Left lobe of liver (tissue), 2 donors: Measurements from ENCODE around the gene NUB1. TPM values are rescaled to one million over a fixed set of nuclear protein-coding genes. Genes with fewer than 3 reads are reported as not detected.

ENCODE experiments used
- ATAC-seq: fragments of 200-7000 bp; cut with Tn5 transposase; one replicate; pipeline ENCODE4 v1.9.1; 2020; ENCODE audit warnings: mild to moderate bottlenecking, moderate library complexity
- DNase-seq: peaks from one replicate; pipeline ENCODE4 v3.0.0-alpha.2; 2020; ENCODE audit warnings: low spot score
- total RNA-seq: library from RNA; stranded (reverse); gene quantifications from one replicate; pipeline ENCODE4 v1.2.1, GENCODE V29; 2021
- donor health status: DM: no; HTN: no; CAD: no; lungs with moderate emphysema.
- donor health status: DM: no; HTN: yes; CAD: no.

Gene NUB1
- total RNA-seq, 1 donor from 2014 or later = 19.0 TPM

GRCh38 chr7:151399906-151400305 lies 58.3 kb downstream of the NUB1 start:
- DNase-seq = no peak

DNA sequence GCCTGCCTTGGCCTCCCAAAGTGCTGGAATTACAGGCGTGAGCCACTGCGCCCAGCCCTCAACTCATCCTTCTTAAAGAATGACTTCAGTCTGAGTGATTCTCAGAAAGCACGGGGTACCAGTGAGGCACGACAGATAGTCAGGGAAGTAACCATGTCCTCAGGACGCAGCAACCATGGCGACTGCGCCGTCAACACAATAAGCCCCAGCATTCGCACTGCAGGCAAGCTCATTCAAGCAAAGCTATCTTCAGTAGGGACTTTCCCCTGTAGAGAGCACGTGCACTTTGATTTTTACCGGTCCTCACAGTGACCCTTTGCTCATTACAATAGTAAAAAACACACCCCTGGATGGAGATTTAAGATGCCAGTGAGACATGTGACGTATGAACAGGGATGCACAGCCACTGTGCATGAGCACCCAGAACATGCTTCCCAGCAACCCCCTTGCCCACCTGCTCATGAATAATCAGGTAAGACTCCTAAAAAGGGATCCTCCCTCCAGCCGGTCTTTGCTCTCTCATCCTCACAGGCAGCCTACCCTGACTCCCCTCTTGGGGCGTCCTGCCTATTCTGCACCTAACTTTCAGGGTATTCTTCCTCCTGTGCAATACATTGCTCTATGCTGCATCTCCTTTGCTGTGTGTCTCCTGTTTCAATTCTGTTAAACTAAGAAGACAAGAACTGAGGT lies 59.2 kb downstream of the NUB1 start:
- DNase-seq (no peak), ATAC-seq (no peak)

More at GRCh38 chr7:151399906-151400305, 58.3 kb downstream of the NUB1 start:
- ATAC-seq = no peak

- ATAC-seq = no peak
- no peak for DNase-seq
These were observed 60.6 kb downstream of the NUB1 start for GRCh38 chr7:151402029-151402835.

- DNase-seq = no peak
- no peak for ATAC-seq
These were observed 62.2 kb downstream of the NUB1 start for GRCh38 chr7:151403764-151404163.

DNA sequence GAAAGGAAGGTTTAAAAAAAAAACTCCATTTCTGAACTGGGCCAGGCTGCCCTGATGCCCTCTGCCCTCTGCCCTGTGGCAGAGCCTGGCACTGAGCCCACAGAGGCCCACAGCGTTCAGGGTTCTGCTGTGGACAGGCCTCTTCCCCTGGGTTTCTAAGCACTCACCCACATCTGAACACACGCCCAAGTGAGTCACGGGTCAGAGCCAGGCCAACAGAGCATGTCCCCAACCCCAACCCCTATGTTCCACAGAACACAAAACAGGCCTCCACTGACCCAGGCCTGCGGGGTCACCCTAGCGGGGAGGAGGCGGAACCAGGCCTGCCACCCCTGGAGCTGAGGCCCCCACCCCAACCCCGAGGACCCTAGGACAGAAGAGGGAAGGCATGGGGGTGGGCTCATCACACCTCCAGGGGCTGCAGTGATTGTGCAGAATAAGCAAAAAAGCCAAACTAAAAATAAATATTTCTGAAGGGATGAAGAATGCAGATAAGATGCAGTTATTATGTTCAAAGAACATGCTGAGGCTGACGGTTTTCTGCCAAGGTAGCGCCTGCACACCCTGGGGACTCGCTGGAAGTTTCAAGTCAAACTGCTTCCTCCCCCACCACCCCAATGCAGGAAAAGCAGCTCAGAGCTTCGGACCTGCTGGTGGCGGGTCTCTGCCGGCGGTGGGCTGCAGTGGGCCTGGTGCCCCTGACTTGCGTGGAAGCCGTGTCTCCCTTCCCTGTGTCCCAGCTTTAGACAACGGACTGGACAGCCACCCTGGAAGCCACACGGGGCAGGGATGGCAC lies 62.8 kb downstream of the NUB1 start:
- ATAC-seq (peak; percentile 92), DNase-seq (peak; percentile 80)

DNA sequence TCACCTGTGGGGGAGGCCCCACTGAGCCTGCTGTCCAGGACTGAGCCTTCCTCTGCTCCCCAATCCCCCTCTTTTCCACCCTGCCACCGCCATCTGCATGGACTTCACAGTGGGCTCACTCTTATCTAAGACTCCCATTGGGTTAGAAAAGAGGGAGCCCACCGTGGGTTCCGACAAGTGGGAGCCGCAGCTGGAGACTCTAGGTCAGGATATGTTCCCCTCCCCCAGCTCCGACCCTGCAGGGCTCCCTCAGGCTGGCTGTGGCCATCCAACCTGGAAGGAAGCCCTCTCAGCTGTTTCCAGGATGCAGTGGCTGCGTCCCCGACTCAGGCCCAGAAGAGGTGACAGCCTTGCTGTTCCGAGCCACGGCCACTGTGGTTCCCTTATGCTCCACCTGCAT lies 63.4 kb downstream of the NUB1 start:
- no peak for ATAC-seq
- no peak for DNase-seq

- DNase-seq = no peak
- no peak for ATAC-seq
These were observed 64.0 kb downstream of the NUB1 start for GRCh38 chr7:151405588-151405987.

DNA sequence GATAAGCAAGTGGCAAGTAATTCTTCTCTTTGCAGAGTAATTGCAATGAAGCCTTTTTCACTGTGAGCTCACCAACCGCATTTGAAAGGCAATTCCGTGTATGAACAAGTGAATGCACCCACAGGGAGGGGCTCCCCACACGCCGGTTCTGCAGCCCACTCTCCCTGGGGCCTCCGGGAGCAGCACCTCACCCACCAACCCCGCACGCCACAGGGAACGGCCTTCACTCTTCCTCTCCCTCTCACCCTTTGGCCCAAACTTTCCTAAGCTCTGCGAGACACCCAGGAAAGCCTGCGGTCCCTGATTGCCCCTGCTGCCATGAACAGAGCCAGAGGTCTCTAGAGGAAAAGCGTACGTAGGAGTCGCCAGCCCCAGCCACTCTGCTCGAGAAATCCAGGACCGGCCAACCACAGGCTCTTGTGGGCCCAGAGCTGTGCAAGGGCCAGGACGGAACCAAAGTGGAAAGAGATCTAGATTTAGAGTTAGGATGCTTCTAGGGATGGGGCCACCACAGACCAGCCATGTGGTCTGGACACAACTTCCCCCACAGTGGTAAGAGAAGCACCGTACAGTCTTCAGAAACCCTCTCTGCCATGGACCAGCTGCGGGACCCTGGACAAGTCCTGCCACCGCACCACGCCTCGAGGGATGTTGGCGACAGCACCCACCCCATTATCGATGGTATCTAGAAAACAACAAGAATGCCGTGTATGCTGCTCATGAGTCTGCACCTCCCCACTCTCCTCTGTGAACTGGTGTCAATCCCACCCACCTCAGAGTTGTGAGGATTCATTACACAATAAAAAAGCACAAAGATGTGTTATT lies 64.7 kb downstream of the NUB1 start:
- ATAC-seq = no peak
- DNase-seq = no peak

DNA sequence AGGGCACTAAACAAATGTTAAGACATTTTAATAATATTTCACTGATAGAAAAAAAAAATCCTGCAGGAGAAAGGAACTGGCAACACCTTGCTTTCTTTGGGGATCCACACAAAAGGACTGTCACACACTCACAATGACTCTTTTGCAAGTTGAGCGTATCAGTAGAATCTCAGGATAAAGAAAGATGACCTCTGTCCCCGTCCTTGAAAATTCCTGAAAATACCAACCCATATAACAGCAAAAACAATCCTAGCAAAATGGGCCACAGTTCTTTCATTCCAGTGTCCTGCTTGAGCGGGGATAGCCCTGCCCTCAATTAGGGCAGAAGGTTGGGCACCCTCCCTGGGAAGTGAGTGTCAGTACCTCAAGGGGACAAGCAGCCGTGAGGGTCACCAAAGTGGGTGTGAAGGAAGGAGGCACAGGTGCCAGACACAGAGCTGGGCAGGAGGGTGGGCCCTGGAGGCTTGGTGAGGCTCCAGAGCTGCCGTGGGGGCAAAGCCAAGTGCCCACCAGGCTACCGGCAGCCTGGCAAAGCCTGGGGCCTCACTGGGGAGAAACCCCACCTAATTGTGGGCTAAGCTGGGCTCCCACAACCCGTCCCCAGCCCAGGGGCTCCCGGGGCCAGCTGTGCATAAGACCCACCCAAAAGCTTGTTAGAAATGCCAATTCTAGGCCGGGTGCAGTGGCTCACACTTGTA lies 65.4 kb downstream of the NUB1 start:
- ATAC-seq (no peak), DNase-seq (no peak)

DNA sequence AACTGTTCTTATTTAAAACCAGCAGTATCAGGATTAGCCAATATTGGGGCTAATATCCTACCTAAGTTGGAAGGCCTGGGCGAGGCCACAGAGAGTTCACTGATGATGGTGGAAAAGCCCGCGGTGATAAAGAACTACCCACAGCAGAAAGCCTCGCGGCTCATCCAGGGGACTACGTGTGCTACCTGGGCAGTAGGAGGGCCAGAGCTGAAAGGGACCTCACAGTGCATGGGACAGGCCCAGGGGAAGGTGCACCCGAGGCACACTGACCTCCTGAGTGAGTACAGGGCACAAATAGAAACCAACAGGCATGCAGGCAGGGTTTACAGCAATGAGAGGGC lies 66.9 kb downstream of the NUB1 start:
- DNase-seq (no peak), ATAC-seq (no peak)

- no peak for ATAC-seq
These were observed 67.4 kb downstream of the NUB1 start for GRCh38 chr7:151408839-151409666.

DNA sequence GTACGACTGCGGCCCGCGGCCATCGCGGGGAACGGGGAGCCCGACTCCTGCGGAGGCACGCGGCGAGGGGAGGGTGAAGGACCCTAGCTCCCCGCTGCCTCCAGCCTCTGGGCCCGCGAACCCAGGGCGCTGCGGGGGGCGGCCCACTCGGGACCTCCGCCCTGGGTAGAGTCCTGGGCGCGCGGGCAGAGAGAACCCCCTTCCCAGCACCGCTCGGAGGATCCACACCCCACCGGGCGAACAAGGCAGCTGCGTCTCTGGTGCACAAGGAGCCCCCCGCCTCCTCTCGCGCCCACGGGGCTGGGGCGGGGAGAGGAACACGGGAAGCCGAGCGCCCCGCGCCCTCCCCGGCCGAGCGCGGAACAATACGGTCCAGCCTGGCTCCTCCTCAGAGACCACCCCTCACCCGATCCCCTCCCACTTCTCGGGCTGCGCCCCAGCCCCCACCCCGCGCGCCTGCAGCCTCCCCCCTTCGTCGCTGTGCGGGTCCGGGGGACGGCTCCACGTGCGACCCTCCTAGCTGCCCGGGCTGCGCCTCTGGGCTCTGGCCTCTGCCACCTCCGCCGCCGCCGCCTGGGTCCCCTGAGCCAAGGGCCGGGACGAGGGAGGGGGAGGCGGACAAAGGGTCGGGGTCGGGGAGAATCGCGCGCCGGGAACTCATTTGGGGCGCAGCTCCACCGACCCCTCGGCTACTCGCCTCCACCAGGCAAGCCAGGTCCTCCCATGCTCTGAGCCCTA lies 68.2 kb downstream of the NUB1 start, which contains the start of gene WDR86:
TSS of gene WDR86 (minus strand) at position 372 of the 738 bp plus-strand sequence. CDS start 449 bp downstream, outside the sequence.
- ATAC-seq (no peak), DNase-seq (no peak)

More at GRCh38 chr7:151408839-151409666, 67.4 kb downstream of the NUB1 start:
- DNase-seq = no peak

GRCh38 chr7:151410405-151411390 lies 69.1 kb downstream of the NUB1 start:
- DNase-seq (no peak), ATAC-seq (no peak)

DNA sequence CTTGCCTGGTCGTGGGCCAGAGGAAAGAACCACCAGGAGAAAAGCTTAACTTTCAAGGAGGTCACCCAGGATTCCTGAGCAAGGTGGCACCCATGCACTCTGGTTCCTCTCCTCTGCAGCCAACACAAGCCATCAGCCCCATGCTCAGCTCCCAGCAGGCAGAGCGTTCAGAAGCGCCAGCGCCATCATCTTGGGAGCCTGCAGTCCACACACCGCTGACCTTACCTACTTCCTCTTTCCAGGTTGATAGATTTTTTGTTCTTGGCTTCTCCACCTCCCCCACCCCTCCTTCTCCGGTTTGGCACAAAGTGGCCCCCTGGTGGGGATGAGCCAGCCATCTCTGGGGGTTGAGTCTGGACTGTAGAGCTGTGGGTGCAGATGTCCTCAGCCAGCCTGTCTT lies 69.9 kb downstream of the NUB1 start:
- no peak for ATAC-seq
- no peak for DNase-seq

- DNase-seq (no peak), ATAC-seq (no peak)
These were observed 70.7 kb downstream of the NUB1 start for GRCh38 chr7:151412318-151412717.

- ATAC-seq (no peak), DNase-seq (no peak)
These were observed 71.6 kb downstream of the NUB1 start for GRCh38 chr7:151413241-151413640.
